Epithelial cell of umbilical artery (primary cell): ENCODE data around the gene ANK3. TPM values are rescaled to one million over a fixed set of nuclear protein-coding genes. Genes with fewer than 3 reads are reported as not detected.

Experiments
- total RNA-seq: library from RNA; depleted of rRNA; stranded (reverse); fragments of >200 nt; gene quantifications from 2 replicates; pipeline ENCODE4 v1.2.3, GENCODE V29; 2014

Gene ANK3
- 6.2 and 12.5 TPM in 2 replicates for total RNA-seq

GRCh38 chr10:60389413-60390025, at the start of gene ANK3:
ANK3 (minus strand) TSS chr10:60389875; CDS start chr10:60389538, 337 bp downstream.

